ENCODE measurements around the gene UBE2N. TPM values are rescaled to one million over a fixed set of nuclear protein-coding genes. Genes with fewer than 3 reads are reported as not detected.

UBE2N gene
- total and polyA plus RNA-seq, 2 of the 8 experiments (the other 6 are each of a cell fraction or from before 2014, with no cell fraction given): 108 to 225 TPM

GRCh38 chr12:93483151-93483807 is 41.5 kb upstream of the UBE2N start:
- ChIA-PET POLR2A (ENCODE audit: partially characterized antibody) (interaction anchor here (1.2 to 3.4 kb wide), 2 partner anchors 12 to 13 kb away, joined by 4 to 12 read pairs; no protein-coding TSS in a partner anchor), CTCF (ENCODE audit: partially characterized antibody) (interaction anchor here (0.5 to 1.9 kb wide), 4 partner anchors 13 to 598 kb away, joined by 3 to 6 read pairs (median 4); partner anchors contain the start of gene MRPL42)
- H3K4me2 ChIP-seq (ENCODE audit: insufficient read depth in 1 of 2, low read depth in 2 of 2, low read length in 2 of 2): no peak overlapping the region
- no peak overlapping the region for H4K8ac ChIP-seq (ENCODE audit: extremely low read depth, insufficient read depth, low read length)
- H4K5ac ChIP-seq (ENCODE audit: insufficient read length, low read depth, low read length): no peak overlapping the region
- no peaks in the 10 kb centered on the region for H3K9me3 ChIP-seq (ENCODE audit: insufficient read depth in 2 of 2, low read depth in 1 of 2, low read length in 1 of 2)
- H2BK120ac ChIP-seq (replicated peaks; ENCODE audit: low read depth, low read length): no peak overlapping the region
- H3K23ac ChIP-seq (ENCODE audit: insufficient read length): no peak overlapping the region
- H3K4me3 ChIP-seq (ENCODE audit: extremely low read depth in 1 of 4, insufficient read depth in 2 of 4, low read depth in 3 of 4, low read length in 4 of 4): no peak overlapping the region
- FAIRE-seq (no peak), DNase-seq (ENCODE audit: low read depth in 1 of 2, low spot score in 2 of 2) (no peak)
- no peak overlapping the region for H2AFZ ChIP-seq (ENCODE audit: low read length)
- no peak for TF ChIP-seq KDM1A (IDR thresholded peaks at IDR 0.05; ENCODE audit: borderline replicate concordance, low read length)
- TF ChIP-seq RAD21 (IDR thresholded peaks at IDR 0.05 in 1 of 2, conservative IDR thresholded peaks at IDR 0.05 in 1 of 2; ENCODE audit: low read depth in 2 of 2, low read length in 2 of 2): no peak
- no peak for TF ChIP-seq GTF2F1 (IDR thresholded peaks at IDR 0.05; ENCODE audit: borderline replicate concordance, low read depth, low read length)
- TF ChIP-seq SIRT6 (IDR thresholded peaks at IDR 0.05; ENCODE audit: low read length): no peak
- H3K14ac ChIP-seq (ENCODE audit: insufficient read length): no peak overlapping the region
- no peaks in the 10 kb centered on the region for H3K4me1 ChIP-seq (replicated peaks in 1 of 4; ENCODE audit: control insufficient read depth in 3 of 4, insufficient read depth in 4 of 4, low read length in 3 of 4)
- 90% methylated on average over 4 of the region's 4 CpGs; no CpG with 5 or more reads in 1 of the 2 experiments for WGBS, 2 experiments (ENCODE audit: extremely low coverage in 1 of 2, insufficient coverage in 1 of 2, insufficient read length in 1 of 2, insufficient replicate concordance in 2 of 2, low coverage in 1 of 2, low lambda C conversion rate in 2 of 2, missing lambda C conversion rate in 1 of 2)
- H3K36me3 ChIP-seq (ENCODE audit: control insufficient read depth in 2 of 4, insufficient read depth in 4 of 4, low read length in 3 of 4): peaks cover 33 to 85% (median 59%) of the 10 kb centered on the region in 4 experiments
- H3K18ac ChIP-seq (ENCODE audit: extremely low read depth, low read length): no peak overlapping the region
- H2BK15ac ChIP-seq (ENCODE audit: low read length): no peak overlapping the region
- H2BK12ac ChIP-seq (ENCODE audit: low read depth, low read length): no peak overlapping the region
- H3K4ac ChIP-seq (replicated peaks; ENCODE audit: insufficient read length, low read depth, low read length): no peak overlapping the region
- H3K27ac ChIP-seq (ENCODE audit: low read depth, low read length): no peak overlapping the region
- H3K79me2 ChIP-seq (ENCODE audit: control insufficient read depth in 1 of 2, insufficient read depth in 2 of 2, low read length in 2 of 2): peaks cover 0 to 14% of the 10 kb centered on the region in 2 experiments; a peak in 2 of 4 replicates
- H2AK5ac ChIP-seq (ENCODE audit: low read depth, low read length): no peak overlapping the region
- peaks cover 5 to 16% of the 10 kb centered on the region in 2 experiments for H4K20me1 ChIP-seq (replicated peaks in 1 of 2; ENCODE audit: control insufficient read depth in 1 of 2, insufficient read depth in 2 of 2, low read length in 2 of 2)
- H2BK20ac ChIP-seq (ENCODE audit: low read length): no peak overlapping the region
- H3K27me3 ChIP-seq (replicated peaks in 1 of 4; ENCODE audit: control insufficient read depth in 3 of 4, extremely low read depth in 1 of 4, insufficient read depth in 3 of 4, low read length in 3 of 4): no peaks in the 10 kb centered on the region
- H3K9ac ChIP-seq (replicated peaks in 1 of 4; ENCODE audit: extremely low read depth in 1 of 4, low read depth in 3 of 4, low read length in 3 of 4): no peak overlapping the region
- 0 out of 2 replicates have a peak, but pooled peaks cover 3% of the 10 kb centered on the region for H3K79me1 ChIP-seq (ENCODE audit: low read depth, low read length)
- H4K91ac ChIP-seq (replicated peaks; ENCODE audit: insufficient read length, low read length): no peak overlapping the region
- peaks cover 3% of the 10 kb centered on the region; the same call in 1 of the 2 replicates for H3K23me2 ChIP-seq (ENCODE audit: low read depth, low read length)
- no peak overlapping the region for H3K56ac ChIP-seq (replicated peaks; ENCODE audit: insufficient read length, low read depth, low read length)
- H2BK5ac ChIP-seq (ENCODE audit: low read depth, low read length): no peak overlapping the region
